Heart right ventricle (tissue), 16 donors: ENCODE data around the gene SYCP2. TPM values are rescaled to one million over a fixed set of nuclear protein-coding genes. Genes with fewer than 3 reads are reported as not detected.

ENCODE experiments used
- ATAC-seq, 8 donors: fragments of 200-7000 bp; cut with Tn5 transposase; one replicate each; pipeline ENCODE4 v1.9.1; 2020; ENCODE audit warnings: mild to moderate bottlenecking in 8 of 8, moderate library complexity in 8 of 8, moderate number of reproducible peaks in 1 of 8
- DNase-seq, 2 donors: peaks; one replicate each; pipeline ENCODE4 v3.0.0-alpha.2; 2020
- H3K27ac ChIP-seq, 10 donors: fragments of 200-600 bp; sonication (generic) in 2 of 10; one replicate each; pipeline versions ENCODE4 v1.5.0 to v1.8.0; 2020 to 2022; ENCODE audit warnings: mild to moderate bottlenecking in 3 of 10
- H3K27me3 ChIP-seq, 7 donors: fragments of 200-600 bp; one replicate each; pipeline ENCODE4 v1.8.0; 2021 to 2022; ENCODE audit warnings: mild to moderate bottlenecking in 2 of 7
- H3K36me3 ChIP-seq, 9 donors: fragments of 200-600 bp; sonication (generic) in 1 of 9; one replicate each; pipeline versions ENCODE4 v1.5.0 to v1.8.0; 2020 to 2022; ENCODE audit warnings: mild to moderate bottlenecking in 2 of 9
- H3K4me1 ChIP-seq, 9 donors: fragments of 200-600 bp; sonication (generic) in 1 of 9; one replicate each; pipeline versions ENCODE4 v1.5.0 to v1.8.0; 2020 to 2022; ENCODE audit warnings: mild to moderate bottlenecking in 4 of 9
- H3K4me3 ChIP-seq, 10 donors: fragments of 200-600 bp; sonication (generic) in 2 of 10; one replicate each; pipeline versions ENCODE4 v1.5.0 to v1.8.0; 2020 to 2022; ENCODE audit warnings: mild to moderate bottlenecking in 7 of 10, moderate library complexity in 2 of 10
- H3K9me3 ChIP-seq, 11 donors: fragments of 200-600 bp in 10 of 11; sonication (generic) in 2 of 11; one replicate each; pipeline versions ENCODE4 v1.5.0 to v1.8.0; 2013 to 2022; ENCODE audit warnings: mild to moderate bottlenecking in 2 of 11, control low read depth in 1 of 11, moderate library complexity in 1 of 11
- whole genome bisulfite sequencing, 2 donors: extraction: QIAGEN DNeasy Blood & Tissue Kit; methylation state at CpG; one replicate each; pipeline ENCODE4 v1.1.7; 2013; ENCODE audit warnings: inconsistent platforms in 1 of 2; 5-methylcytosine and 5-hydroxymethylcytosine counted together
- intact Hi-C, 10 donors: fragments of 100-400 bp; cut with DNase I; formaldehyde crosslinking; loops; one replicate each; pipeline versions ENCODE4 v1.11.1 to v1.14.2; 2022
- polyA plus RNA-seq, 2 donors: library from polyadenylated mRNA; stranded (reverse); fragments of 200-250 nt; gene quantifications; one replicate each; pipeline ENCODE4 v1.2.3, GENCODE V29; 2013
- total RNA-seq, 10 donors: library from RNA; stranded (reverse); fragmentation: NEBNext Ultra II Directional in 3 of 10; extraction: Animal tissue kit (Norgen Biotek cat#: 25700) in 3 of 10; gene quantifications; one replicate each; pipeline versions ENCODE4 v1.2.1 to v1.2.4, GENCODE V29; 2021 to 2023
- TF ChIP-seq, protein P1 (sequence below), 9 donors: fragments of 200-600 bp; sonication (generic) in 2 of 9; IDR thresholded peaks; one replicate each; pipeline versions ENCODE4 v1.5.0 to v1.8.0; 2021 to 2022; ENCODE audit warnings: antibody characterized with exemption in 9 of 9, mild to moderate bottlenecking in 5 of 9, moderate library complexity in 1 of 9
- donor health status: Arrhythmogenic right ventricular cardiomyopathy.
- donor health status: ischemic (EF 13 %, LVEDD 7.1; RV severe dilation, severe dysfunction).
- donor health status: healthy with polysubstance abuse.
- donor health status: DM: no; HTN: yes; CAD: no.
- donor health status: DM: no; HTN: no; CAD: no.
- donor health status: ischemic (EF 25% LVEDD 6.9; RV normal size, moderate dysfunction).
- donor health status: ischemic (EF 25% LVEDD 5.7; RV mildly dilated, moderate dysfunction).
- donor health status: healthy.
- donor health status: DM: yes; HTN: yes; CAD: no.
- donor health status: Ischemic cardiomyopathy.
- donor health status: ischemic (EF 35%, LVEDD 5.7; RV mildly dilated, moderate dysfunction).
- donor health status: nonischemic (EF 11% LVEDD 7.7; RV severe dilation, severe dysfunction).
- donor health status: DM: yes; HTN: yes; CAD: no.
- donor health status: PGD.
- donor health status: ischemic (EF 29% LVEDD 5.4; RV normal size, mild dysfunction).
- donor health status: nonischemic (EF 23%, LVEDD 6.1; RV moderate dilation, normal function).

SYCP2 gene
- total and polyA plus RNA-seq, 12 donors = 0.45 to 7.5 (median 0.93) TPM

DNA sequence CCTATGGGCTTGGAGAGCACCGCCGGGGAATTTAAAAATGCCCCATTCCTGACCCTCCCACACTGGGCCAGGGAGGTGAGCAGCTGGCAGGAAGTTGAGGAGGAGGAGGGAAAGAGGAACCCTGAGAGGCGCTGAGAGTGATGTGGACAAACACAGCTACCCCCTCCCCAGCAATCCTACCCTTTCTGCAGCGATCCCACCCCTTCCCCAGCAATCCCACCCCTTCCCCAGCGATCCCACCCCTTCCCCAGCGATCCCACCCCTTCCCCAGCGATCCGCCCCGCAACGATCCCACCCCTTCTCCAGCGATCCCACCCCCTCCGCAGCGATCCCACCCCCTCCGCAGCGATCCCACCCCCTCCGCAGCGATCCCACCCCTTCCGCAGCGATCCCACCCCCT, 111.6 kb downstream of the SYCP2 start:
- intact Hi-C loops = no loop called here

DNA sequence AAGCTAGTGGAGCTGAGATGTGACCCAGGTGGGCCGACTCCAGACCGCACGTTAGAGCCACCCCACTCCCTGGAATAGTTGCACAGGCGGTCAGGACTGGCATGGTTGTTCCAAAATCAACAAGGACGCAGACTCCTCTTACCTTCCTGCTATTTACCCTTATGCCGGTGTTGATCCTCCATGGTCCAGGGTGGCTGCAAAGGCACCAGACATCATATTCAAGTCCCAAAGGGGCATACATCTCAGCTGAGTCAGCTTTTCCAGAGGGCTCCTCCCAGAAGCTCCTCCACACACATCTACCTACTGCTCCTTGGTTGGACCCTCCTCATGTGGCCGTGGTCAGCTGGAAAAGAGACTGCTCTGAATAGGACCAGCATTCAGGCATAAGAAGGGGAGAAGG, 112.2 kb downstream of the SYCP2 start:
- Histone ChIP-seq H3K4me1 (peaks cover 3 to 20% (median 12%) of the 10 kb centered on the region in 9 donors), H3K27ac (no peak overlapping the region)
- DNase-seq = no peak

More for the DNA sequence above, 111.6 kb downstream of the SYCP2 start:
- no peak overlapping the region for H3K4me3 ChIP-seq
- peaks cover 0 to 4% (median 0%) of the 10 kb centered on the region in 7 donors for H3K27me3 ChIP-seq
- no peak overlapping the region for H3K27ac ChIP-seq
- H3K36me3 ChIP-seq = no peaks in the 10 kb centered on the region
- H3K4me1 ChIP-seq = peaks cover 3 to 20% (median 12%) of the 10 kb centered on the region in 9 donors
- TF ChIP-seq, protein P1, sequence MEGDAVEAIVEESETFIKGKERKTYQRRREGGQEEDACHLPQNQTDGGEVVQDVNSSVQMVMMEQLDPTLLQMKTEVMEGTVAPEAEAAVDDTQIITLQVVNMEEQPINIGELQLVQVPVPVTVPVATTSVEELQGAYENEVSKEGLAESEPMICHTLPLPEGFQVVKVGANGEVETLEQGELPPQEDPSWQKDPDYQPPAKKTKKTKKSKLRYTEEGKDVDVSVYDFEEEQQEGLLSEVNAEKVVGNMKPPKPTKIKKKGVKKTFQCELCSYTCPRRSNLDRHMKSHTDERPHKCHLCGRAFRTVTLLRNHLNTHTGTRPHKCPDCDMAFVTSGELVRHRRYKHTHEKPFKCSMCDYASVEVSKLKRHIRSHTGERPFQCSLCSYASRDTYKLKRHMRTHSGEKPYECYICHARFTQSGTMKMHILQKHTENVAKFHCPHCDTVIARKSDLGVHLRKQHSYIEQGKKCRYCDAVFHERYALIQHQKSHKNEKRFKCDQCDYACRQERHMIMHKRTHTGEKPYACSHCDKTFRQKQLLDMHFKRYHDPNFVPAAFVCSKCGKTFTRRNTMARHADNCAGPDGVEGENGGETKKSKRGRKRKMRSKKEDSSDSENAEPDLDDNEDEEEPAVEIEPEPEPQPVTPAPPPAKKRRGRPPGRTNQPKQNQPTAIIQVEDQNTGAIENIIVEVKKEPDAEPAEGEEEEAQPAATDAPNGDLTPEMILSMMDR (IDR thresholded peaks at IDR 0.05) = no peak
- ATAC-seq (no peak), DNase-seq (no peak)
- no peaks in the 10 kb centered on the region for H3K9me3 ChIP-seq
- WGBS, 2 donors = 87 to 89% methylated on average over 15 to 18 of the region's 19 CpGs

DNA sequence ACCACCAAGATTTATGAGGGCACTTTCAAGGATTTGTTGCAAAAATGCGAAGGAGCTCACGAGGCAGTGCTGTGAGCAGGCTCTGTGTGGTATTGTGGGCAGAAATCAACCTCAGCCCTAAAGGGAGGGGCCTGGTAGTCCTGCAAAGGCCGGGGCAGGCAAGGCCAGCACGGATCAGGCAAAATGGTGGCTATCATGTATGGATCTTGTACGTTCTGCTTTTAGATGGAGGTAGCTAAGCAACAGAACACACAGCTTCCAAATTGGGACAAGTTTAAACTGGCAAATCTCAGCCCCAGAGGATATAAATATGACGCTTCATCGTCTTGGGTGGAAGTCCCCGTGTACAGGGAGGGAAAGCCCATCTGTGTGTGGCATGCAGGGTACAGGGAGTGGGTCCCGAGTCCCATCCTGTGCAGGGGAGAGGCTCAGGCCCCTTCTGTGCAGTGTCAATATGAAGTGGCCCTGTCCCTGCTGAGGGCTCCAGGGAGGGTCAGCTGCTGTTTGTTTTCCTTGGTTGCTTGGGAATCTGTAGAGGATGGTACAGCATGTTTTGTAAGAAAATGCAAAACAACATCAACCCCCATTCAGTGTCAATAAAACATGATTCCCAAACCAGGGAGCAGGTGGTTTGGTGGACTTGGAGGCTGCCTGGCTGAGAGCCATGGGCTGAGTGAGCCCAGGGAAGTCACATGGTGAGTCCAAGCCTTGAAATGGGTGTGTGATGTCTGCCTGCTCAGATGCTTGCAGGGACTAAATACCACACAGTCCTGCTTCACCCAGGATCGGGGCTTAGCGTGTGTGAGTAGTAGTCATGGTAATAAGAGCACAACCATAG, 113.0 kb downstream of the SYCP2 start:
- Histone ChIP-seq H3K9me3 (no peaks in the 10 kb centered on the region), H3K4me3 (no peak overlapping the region), H3K4me1 (peaks cover 3 to 20% (median 12%) of the 10 kb centered on the region in 9 donors), H3K27ac (peak overlapping the region in 1 of 10 donors; percentile 43), H3K36me3 (no peaks in the 10 kb centered on the region), H3K27me3 (peaks cover 0 to 4% (median 0%) of the 10 kb centered on the region in 7 donors)
- intact Hi-C loops = no loop called here
- peak; percentile 44 to 60 for DNase-seq
- 47 to 52% methylated on average over 11 of the region's 11 CpGs for WGBS, 2 donors
- peak; percentile 57 to 94 (median 66) for ATAC-seq
- TF ChIP-seq, protein P1 (IDR thresholded peaks at IDR 0.05) = no peak

More for the DNA sequence above, 112.2 kb downstream of the SYCP2 start:
- Histone ChIP-seq H3K4me3 (no peak overlapping the region), H3K36me3 (no peaks in the 10 kb centered on the region), H3K27me3 (peaks cover 0 to 4% (median 0%) of the 10 kb centered on the region in 7 donors), H3K9me3 (no peaks in the 10 kb centered on the region)
- intact Hi-C loops = no loop called here
- TF ChIP-seq, protein P1 (IDR thresholded peaks at IDR 0.05) = no peak
- no peak for ATAC-seq
- WGBS, 2 donors = 96 to 98% methylated on average over 7 of the region's 7 CpGs

DNA sequence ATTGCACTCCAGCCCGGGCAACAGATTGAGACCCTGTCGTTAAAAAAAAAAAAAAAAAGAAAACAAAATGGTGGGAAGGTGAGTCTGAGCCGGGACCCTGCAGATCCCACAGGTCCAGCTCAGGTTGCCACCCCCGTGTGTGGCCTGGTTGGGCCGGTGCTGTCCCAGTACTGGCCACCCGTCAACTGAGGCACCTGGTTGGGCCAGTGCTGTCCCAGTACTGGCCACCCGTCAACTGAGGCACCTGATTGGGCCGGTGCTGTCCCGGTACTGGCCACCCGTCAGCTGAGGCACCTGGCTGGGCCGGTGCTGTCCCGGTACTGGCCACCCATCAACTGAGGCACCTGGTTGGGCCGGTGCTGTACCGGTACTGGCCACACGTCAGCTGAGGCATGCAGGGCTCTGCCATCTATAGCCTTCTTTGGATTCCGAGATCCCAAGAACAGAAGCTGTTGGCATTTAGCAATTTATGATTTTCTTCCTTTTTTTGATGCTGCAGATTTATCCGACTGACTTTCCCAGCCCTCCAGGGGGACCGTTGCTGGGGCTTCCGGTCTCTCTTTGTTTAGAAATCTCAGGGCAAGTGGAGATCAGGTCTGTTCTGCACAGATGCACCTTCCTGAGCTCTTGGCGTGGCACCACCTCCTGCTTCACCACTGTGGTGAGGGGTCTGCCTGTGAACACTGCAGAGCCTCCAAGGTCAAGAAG, 113.8 kb downstream of the SYCP2 start:
- ATAC-seq = no peak
- DNase-seq = no peak
- 92 to 93% methylated on average over 20 of the region's 20 CpGs for WGBS, 2 donors
- no peak overlapping the region for H3K4me3 ChIP-seq
- TF ChIP-seq, protein P1 (IDR thresholded peaks at IDR 0.05) = peak in 1 of 9 donors; percentile 13
- H3K9me3 ChIP-seq = no peaks in the 10 kb centered on the region
- H3K36me3 ChIP-seq = no peaks in the 10 kb centered on the region
- intact Hi-C loops = no loop called here
- peaks cover 0 to 4% (median 0%) of the 10 kb centered on the region in 7 donors for H3K27me3 ChIP-seq
- H3K27ac ChIP-seq = peak overlapping the region in 1 of 10 donors; percentile 43
- peaks cover 3 to 20% (median 12%) of the 10 kb centered on the region in 9 donors for H3K4me1 ChIP-seq
